GM23338 (cell line): ENCODE measurements around the gene CEBPE. TPM values are rescaled to one million over a fixed set of nuclear protein-coding genes. Genes with fewer than 3 reads are reported as not detected.
"Not testable (repeated sequence)": the region's sequence is repeated elsewhere in the genome, so short reads cannot be mapped to it uniquely, and the experiment has no call there.

Experiments used
- ATAC-seq: fragments of 200-7000 bp; cut with Tn5 transposase; 3 replicates; pipeline ENCODE4 v1.9.1; 2020
- DNase-seq: peaks from one replicate; pipeline ENCODE4 v3.0.0-alpha.2; 2015; ENCODE audit warnings: low spot score
- H2AFZ ChIP-seq: fragments of 200-600 bp; sonication (generic); 2 replicates; pipeline ENCODE4 v1.8.0; 2016; ENCODE audit warnings: antibody characterized with exemption, mild to moderate bottlenecking, moderate library complexity
- H3F3A ChIP-seq: fragments of 200-600 bp; sonication (generic); replicated peaks from 2 replicates; pipeline ENCODE4 v1.8.0; 2017; ENCODE audit warnings: antibody characterized with exemption, mixed run types, low read depth
- H3K27ac ChIP-seq: fragments of 200-600 bp; sonication (generic); 2 replicates; pipeline ENCODE4 v1.6.1; 2016; ENCODE audit warnings: low read depth
- H3K27me3 ChIP-seq: fragments of 200-600 bp; sonication (generic); 2 replicates; pipeline ENCODE4 v1.8.0; 2016; ENCODE audit warnings: mild to moderate bottlenecking, mixed run types, moderate library complexity; ENCODE audit not compliant: insufficient read depth
- H3K36me3 ChIP-seq: fragments of 200-600 bp; sonication (generic); 2 replicates; pipeline ENCODE4 v1.8.0; 2016; ENCODE audit warnings: mild to moderate bottlenecking; ENCODE audit not compliant: insufficient read depth
- H3K4me1 ChIP-seq: fragments of 200-600 bp; sonication (generic); 2 replicates; pipeline ENCODE4 v1.8.0; 2016; ENCODE audit warnings: mild to moderate bottlenecking, moderate library complexity; ENCODE audit not compliant: insufficient read depth
- H3K4me2 ChIP-seq: fragments of 200-600 bp; sonication (generic); 2 replicates; pipeline ENCODE4 v1.7.1; 2017; ENCODE audit warnings: mixed run types
- H3K4me3 ChIP-seq: fragments of 200-600 bp; sonication (generic); 2 replicates; pipeline ENCODE4 v1.6.1; 2016; ENCODE audit warnings: mixed run types
- H3K79me2 ChIP-seq: fragments of 200-600 bp; sonication (generic); replicated peaks from 2 replicates; pipeline ENCODE4 v1.8.0; 2017; ENCODE audit warnings: mild to moderate bottlenecking; ENCODE audit not compliant: insufficient read depth
- H3K9me2 ChIP-seq: fragments of 200-600 bp; sonication (generic); 2 replicates; pipeline ENCODE4 v1.8.0; 2017; ENCODE audit not compliant: insufficient read depth
- H4K20me1 ChIP-seq: fragments of 200-600 bp; sonication (generic); replicated peaks from 2 replicates; pipeline ENCODE4 v1.8.0; 2017; ENCODE audit warnings: mild to moderate bottlenecking; ENCODE audit not compliant: insufficient read depth
- H3K27ac Mint-ChIP-seq: 2 replicates; pipeline ENCODE4 v1.8.0; 2020; ENCODE audit warnings: inconsistent platforms, mild to moderate bottlenecking, moderate library complexity, mixed read lengths
- H3K27me3 Mint-ChIP-seq: 3 replicates; pipeline ENCODE4 v1.8.0; 2022; ENCODE audit warnings: low read depth, mild to moderate bottlenecking, moderate library complexity, mixed read lengths, inconsistent platforms; ENCODE audit not compliant: insufficient read depth, poor library complexity
- H3K36me3 Mint-ChIP-seq: 3 replicates; pipeline ENCODE4 v1.8.0; 2021; ENCODE audit warnings: low read depth, mild to moderate bottlenecking, inconsistent platforms, moderate library complexity, mixed read lengths
- H3K4me1 Mint-ChIP-seq: 3 replicates; pipeline ENCODE4 v1.8.0; 2020; ENCODE audit warnings: mild to moderate bottlenecking, inconsistent platforms, mixed read lengths
- H3K4me3 Mint-ChIP-seq: 3 replicates; pipeline ENCODE4 v1.8.0; 2021; ENCODE audit warnings: moderate library complexity, mild to moderate bottlenecking, inconsistent platforms, mixed read lengths
- H3K9me3 Mint-ChIP-seq: 3 replicates; pipeline ENCODE4 v1.8.0; 2020; ENCODE audit warnings: moderate library complexity, mild to moderate bottlenecking, inconsistent platforms, mixed read lengths
- CREB1 ChIP-seq: fragments of 250-450 bp; sonication (Bioruptor Pico); IDR thresholded peaks from 2 replicates; pipeline ENCODE4 v1.5.0; 2020; ENCODE audit warnings: low read depth, mild to moderate bottlenecking, moderate library complexity
- EZH2 ChIP-seq: fragments of 200-600 bp; sonication (generic); IDR thresholded peaks from one replicate; pipeline ENCODE4 v1.8.0; 2017; ENCODE audit warnings: antibody characterized with exemption, mild to moderate bottlenecking, low read depth; ENCODE audit not compliant: unreplicated experiment
- EZH2phosphoT487 ChIP-seq: fragments of 200-600 bp; sonication (generic); IDR thresholded peaks from one replicate; pipeline ENCODE4 v1.8.1; 2018; ENCODE audit warnings: antibody characterized with exemption; ENCODE audit not compliant: unreplicated experiment
- JUNB ChIP-seq: IDR thresholded peaks from one replicate; pipeline ENCODE4 v1.6.1; 2016; ENCODE audit warnings: antibody characterized with exemption; ENCODE audit not compliant: unreplicated experiment
- NANOG ChIP-seq: IDR thresholded peaks from 2 replicates; pipeline ENCODE4 v1.6.1; 2016; ENCODE audit warnings: antibody characterized with exemption, borderline replicate concordance
- STAT1 ChIP-seq: IDR thresholded peaks from one replicate; pipeline ENCODE4 v1.6.1; 2016; ENCODE audit warnings: antibody characterized with exemption; ENCODE audit not compliant: unreplicated experiment
- ZNF331 ChIP-seq: fragments of 250-450 bp; sonication (Bioruptor Pico); IDR thresholded peaks from 2 replicates; pipeline ENCODE4 v1.5.0; 2020; ENCODE audit warnings: low read depth, mild to moderate bottlenecking, moderate library complexity
- polyA plus RNA-seq: library from polyadenylated mRNA; unstranded; fragments of >200 nt; fragmentation: Nextera tagmentation; extraction: Ambion mirVana; gene quantifications from 2 replicates; pipeline ENCODE4 v1.2.1, GENCODE V29; 2016
- total RNA-seq: library from RNA; depleted of rRNA; stranded (reverse); fragments of >200 nt; shearing (Covaris generic); gene quantifications from 2 replicates; pipeline ENCODE4 v1.2.3, GENCODE V29; 2014
- TF ChIP-seq, protein P1 (sequence below): IDR thresholded peaks from 2 replicates; pipeline ENCODE4 v1.6.1; 2016; ENCODE audit warnings: antibody characterized with exemption
- TF ChIP-seq, protein P2 (sequence below), 2 experiments: fragments of 200-600 bp in 1 of 2; sonication (generic) in 1 of 2; conservative IDR thresholded peaks; 2 replicates each; pipeline versions ENCODE4 v1.5.1 to v1.6.1; 2016 to 2017; ENCODE audit warnings: antibody characterized with exemption in 2 of 2, low read depth in 2 of 2, mild to moderate bottlenecking in 2 of 2, moderate library complexity in 1 of 2
- TF ChIP-seq, protein P3 (sequence below): fragments of 250-450 bp; sonication (Bioruptor Pico); IDR thresholded peaks from 2 replicates; pipeline ENCODE4 v1.5.0; 2020; ENCODE audit warnings: mild to moderate bottlenecking, moderate library complexity

The CEBPE gene
- total and polyA plus RNA-seq, 2 experiments from 2014 or later = not detected

DNA sequence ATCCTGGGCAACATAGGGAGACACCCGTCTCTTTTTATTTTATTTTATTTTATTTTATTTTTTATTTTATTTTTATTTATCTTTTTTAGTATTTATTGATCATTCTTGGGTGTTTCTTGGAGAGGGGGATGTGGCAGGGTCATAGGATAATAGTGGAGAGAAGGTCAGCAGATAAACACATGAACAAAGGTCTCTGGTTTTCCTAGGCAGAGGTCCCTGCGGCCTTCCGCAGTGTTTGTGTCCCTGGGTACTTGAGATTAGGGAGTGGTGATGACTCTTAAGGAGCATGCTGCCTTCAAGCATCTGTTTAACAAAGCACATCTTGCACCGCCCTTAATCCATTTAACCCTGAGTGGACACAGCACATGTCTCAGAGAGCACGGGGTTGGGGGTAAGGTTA is 11.4 kb downstream of the CEBPE start:
- not testable (repeated sequence) for H3K9me3 Mint-ChIP-seq, H3K4me3 ChIP-seq, H4K20me1 ChIP-seq, H3K36me3 Mint-ChIP-seq, DNase-seq, H3K9me2 ChIP-seq, H3K27me3 ChIP-seq, ATAC-seq, H3K79me2 ChIP-seq, H3K27ac Mint-ChIP-seq, H3K4me3 Mint-ChIP-seq, H2AFZ ChIP-seq, H3K4me2 ChIP-seq, H3F3A ChIP-seq, H3K36me3 ChIP-seq, H3K27ac ChIP-seq
- peaks cover 13% of the 10 kb centered on the region for H3K4me1 ChIP-seq
- Mint-ChIP-seq H3K27me3 (peaks cover 15% of the 10 kb centered on the region), H3K4me1 (peaks cover 27% of the 10 kb centered on the region)

DNA sequence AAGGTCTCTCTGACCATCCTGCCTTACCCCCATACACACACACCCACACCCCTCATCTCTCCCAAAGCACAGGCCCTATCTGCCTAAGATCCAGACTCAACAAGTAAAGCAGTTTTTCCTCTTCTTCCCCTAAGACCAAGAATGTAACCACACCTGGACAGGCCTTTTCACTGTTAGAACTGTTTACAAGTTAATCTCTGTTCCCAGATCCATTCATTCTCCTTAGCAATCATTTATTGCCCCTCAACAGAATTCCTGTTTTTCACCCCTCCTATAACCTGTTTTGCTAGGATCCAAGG is 12.4 kb downstream of the CEBPE start:
- ATAC-seq = no peak
- Histone ChIP-seq H3K4me2 (peak overlapping the region; percentile 17; the same call in 1 of the 2 replicates), H4K20me1 (no peaks in the 10 kb centered on the region), H3K79me2 (no peaks in the 10 kb centered on the region), H3K9me2 (0 out of 2 replicates have a peak, but pooled peaks cover 4% of the 10 kb centered on the region), H3F3A (no peaks in the 10 kb centered on the region), H3K27ac (0 out of 2 replicates have a peak overlapping the region, but pooled peaks have one; percentile 64), H2AFZ (no peak overlapping the region), H3K27me3 (no peaks in the 10 kb centered on the region), H3K4me3 (0 out of 2 replicates have a peak overlapping the region, but pooled peaks have one; percentile 22), H3K4me1 (peaks cover 12% of the 10 kb centered on the region), H3K36me3 (no peaks in the 10 kb centered on the region)
- peaks cover 4% of the 10 kb centered on the region; the same call in 1 of the 3 replicates for H3K36me3 Mint-ChIP-seq
- H3K27ac Mint-ChIP-seq = no peak overlapping the region
- H3K27me3 Mint-ChIP-seq = peaks cover 15% of the 10 kb centered on the region
- peaks cover 5% of the 10 kb centered on the region; the same call in 2 of the 3 replicates for H3K9me3 Mint-ChIP-seq
- no peak for DNase-seq
- H3K4me3 Mint-ChIP-seq = no peak overlapping the region; the same call in 2 of the 3 replicates
- TF ChIP-seq EZH2phosphoT487 (no peak), CREB1 (no peak), ZNF331 (CRISPR knock-in tag) (no peak), JUNB (no peak), STAT1 (no peak), NANOG (no peak), EZH2 (no peak)
- TF ChIP-seq, protein P1, sequence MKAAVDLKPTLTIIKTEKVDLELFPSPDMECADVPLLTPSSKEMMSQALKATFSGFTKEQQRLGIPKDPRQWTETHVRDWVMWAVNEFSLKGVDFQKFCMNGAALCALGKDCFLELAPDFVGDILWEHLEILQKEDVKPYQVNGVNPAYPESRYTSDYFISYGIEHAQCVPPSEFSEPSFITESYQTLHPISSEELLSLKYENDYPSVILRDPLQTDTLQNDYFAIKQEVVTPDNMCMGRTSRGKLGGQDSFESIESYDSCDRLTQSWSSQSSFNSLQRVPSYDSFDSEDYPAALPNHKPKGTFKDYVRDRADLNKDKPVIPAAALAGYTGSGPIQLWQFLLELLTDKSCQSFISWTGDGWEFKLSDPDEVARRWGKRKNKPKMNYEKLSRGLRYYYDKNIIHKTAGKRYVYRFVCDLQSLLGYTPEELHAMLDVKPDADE = no peak
- TF ChIP-seq, protein P2, sequence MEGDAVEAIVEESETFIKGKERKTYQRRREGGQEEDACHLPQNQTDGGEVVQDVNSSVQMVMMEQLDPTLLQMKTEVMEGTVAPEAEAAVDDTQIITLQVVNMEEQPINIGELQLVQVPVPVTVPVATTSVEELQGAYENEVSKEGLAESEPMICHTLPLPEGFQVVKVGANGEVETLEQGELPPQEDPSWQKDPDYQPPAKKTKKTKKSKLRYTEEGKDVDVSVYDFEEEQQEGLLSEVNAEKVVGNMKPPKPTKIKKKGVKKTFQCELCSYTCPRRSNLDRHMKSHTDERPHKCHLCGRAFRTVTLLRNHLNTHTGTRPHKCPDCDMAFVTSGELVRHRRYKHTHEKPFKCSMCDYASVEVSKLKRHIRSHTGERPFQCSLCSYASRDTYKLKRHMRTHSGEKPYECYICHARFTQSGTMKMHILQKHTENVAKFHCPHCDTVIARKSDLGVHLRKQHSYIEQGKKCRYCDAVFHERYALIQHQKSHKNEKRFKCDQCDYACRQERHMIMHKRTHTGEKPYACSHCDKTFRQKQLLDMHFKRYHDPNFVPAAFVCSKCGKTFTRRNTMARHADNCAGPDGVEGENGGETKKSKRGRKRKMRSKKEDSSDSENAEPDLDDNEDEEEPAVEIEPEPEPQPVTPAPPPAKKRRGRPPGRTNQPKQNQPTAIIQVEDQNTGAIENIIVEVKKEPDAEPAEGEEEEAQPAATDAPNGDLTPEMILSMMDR (conservative IDR thresholded peaks at IDR 0.05; ENCODE audit: low read depth in 2 of 2) = no peak
- TF ChIP-seq, protein P3, sequence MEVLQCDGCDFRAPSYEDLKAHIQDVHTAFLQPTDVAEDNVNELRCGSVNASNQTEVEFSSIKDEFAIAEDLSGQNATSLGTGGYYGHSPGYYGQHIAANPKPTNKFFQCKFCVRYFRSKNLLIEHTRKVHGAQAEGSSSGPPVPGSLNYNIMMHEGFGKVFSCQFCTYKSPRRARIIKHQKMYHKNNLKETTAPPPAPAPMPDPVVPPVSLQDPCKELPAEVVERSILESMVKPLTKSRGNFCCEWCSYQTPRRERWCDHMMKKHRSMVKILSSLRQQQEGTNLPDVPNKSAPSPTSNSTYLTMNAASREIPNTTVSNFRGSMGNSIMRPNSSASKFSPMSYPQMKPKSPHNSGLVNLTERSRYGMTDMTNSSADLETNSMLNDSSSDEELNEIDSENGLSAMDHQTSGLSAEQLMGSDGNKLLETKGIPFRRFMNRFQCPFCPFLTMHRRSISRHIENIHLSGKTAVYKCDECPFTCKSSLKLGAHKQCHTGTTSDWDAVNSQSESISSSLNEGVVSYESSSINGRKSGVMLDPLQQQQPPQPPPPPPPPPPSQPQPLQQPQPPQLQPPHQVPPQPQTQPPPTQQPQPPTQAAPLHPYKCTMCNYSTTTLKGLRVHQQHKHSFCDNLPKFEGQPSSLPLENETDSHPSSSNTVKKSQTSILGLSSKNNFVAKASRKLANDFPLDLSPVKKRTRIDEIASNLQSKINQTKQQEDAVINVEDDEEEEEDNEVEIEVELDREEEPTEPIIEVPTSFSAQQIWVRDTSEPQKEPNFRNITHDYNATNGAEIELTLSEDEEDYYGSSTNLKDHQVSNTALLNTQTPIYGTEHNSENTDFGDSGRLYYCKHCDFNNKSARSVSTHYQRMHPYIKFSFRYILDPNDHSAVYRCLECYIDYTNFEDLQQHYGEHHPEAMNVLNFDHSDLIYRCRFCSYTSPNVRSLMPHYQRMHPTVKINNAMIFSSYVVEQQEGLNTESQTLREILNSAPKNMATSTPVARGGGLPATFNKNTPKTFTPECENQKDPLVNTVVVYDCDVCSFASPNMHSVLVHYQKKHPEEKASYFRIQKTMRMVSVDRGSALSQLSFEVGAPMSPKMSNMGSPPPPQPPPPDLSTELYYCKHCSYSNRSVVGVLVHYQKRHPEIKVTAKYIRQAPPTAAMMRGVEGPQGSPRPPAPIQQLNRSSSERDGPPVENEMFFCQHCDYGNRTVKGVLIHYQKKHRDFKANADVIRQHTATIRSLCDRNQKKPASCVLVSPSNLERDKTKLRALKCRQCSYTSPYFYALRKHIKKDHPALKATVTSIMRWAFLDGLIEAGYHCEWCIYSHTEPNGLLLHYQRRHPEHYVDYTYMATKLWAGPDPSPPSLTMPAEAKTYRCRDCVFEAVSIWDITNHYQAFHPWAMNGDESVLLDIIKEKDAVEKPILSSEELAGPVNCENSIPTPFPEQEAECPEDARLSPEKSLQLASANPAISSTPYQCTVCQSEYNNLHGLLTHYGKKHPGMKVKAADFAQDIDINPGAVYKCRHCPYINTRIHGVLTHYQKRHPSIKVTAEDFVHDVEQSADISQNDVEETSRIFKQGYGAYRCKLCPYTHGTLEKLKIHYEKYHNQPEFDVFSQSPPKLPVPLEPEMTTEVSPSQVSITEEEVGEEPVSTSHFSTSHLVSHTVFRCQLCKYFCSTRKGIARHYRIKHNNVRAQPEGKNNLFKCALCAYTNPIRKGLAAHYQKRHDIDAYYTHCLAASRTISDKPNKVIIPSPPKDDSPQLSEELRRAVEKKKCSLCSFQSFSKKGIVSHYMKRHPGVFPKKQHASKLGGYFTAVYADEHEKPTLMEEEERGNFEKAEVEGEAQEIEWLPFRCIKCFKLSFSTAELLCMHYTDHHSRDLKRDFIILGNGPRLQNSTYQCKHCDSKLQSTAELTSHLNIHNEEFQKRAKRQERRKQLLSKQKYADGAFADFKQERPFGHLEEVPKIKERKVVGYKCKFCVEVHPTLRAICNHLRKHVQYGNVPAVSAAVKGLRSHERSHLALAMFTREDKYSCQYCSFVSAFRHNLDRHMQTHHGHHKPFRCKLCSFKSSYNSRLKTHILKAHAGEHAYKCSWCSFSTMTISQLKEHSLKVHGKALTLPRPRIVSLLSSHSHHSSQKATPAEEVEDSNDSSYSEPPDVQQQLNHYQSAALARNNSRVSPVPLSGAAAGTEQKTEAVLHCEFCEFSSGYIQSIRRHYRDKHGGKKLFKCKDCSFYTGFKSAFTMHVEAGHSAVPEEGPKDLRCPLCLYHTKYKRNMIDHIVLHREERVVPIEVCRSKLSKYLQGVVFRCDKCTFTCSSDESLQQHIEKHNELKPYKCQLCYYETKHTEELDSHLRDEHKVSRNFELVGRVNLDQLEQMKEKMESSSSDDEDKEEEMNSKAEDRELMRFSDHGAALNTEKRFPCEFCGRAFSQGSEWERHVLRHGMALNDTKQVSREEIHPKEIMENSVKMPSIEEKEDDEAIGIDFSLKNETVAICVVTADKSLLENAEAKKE (CRISPR knock-in tag) = no peak
- H3K4me1 Mint-ChIP-seq = peaks cover 27% of the 10 kb centered on the region
